HEK293T (cell line): Measurements from ENCODE around the gene RAB34.

ENCODE experiments used
- ELF4 ChIP-seq: fragments of 450-650 bp; IDR thresholded peaks from 2 replicates; pipeline ENCODE4 v1.6.1; 2017; ENCODE audit warnings: antibody characterized with exemption
- FOXA1 ChIP-seq: fragments of 450-650 bp; IDR thresholded peaks from 2 replicates; pipeline ENCODE4 v1.6.1; 2016; ENCODE audit warnings: mild to moderate bottlenecking
- FOXK2 ChIP-seq: fragments of 450-650 bp; IDR thresholded peaks from 2 replicates; pipeline ENCODE4 v1.6.1; 2016; ENCODE audit warnings: mild to moderate bottlenecking
- SP1 ChIP-seq: fragments of 450-650 bp; IDR thresholded peaks from 2 replicates; pipeline ENCODE4 v1.6.1; 2017
- TARDBP ChIP-seq: fragments of 450-650 bp; IDR thresholded peaks from 2 replicates; pipeline ENCODE4 v1.6.1; 2016

DNA sequence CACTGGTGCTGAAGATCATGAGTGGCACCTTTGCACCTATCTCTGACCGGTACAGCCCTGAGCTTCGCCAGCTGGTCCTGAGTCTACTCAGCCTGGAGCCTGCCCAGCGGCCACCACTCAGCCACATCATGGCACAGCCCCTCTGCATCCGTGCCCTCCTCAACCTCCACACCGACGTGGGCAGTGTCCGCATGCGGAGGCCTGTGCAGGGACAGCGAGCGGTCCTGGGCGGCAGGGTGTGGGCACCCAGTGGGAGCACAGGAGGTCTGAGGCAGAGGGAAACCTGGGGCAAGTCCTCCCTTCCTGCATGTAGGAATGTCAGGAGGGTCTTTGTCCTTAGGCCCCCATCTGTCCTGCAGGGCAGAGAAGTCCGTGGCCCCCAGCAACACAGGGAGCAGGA is 19.6 kb upstream of the RAB34 start:
- no peak for TF ChIP-seq TARDBP
- TF ChIP-seq SP1: no peak
- TF ChIP-seq FOXA1: no peak
- TF ChIP-seq FOXK2: no peak
- no peak for TF ChIP-seq ELF4
